Measurements from ENCODE around the gene ZSCAN1. TPM values are rescaled to one million over a fixed set of nuclear protein-coding genes. Genes with fewer than 3 reads are reported as not detected.

ZSCAN1 gene
- total RNA-seq, 8 experiments from 2014 or later: 0.46 to 9.4 (median 8.1) TPM; not detected in 2

DNA sequence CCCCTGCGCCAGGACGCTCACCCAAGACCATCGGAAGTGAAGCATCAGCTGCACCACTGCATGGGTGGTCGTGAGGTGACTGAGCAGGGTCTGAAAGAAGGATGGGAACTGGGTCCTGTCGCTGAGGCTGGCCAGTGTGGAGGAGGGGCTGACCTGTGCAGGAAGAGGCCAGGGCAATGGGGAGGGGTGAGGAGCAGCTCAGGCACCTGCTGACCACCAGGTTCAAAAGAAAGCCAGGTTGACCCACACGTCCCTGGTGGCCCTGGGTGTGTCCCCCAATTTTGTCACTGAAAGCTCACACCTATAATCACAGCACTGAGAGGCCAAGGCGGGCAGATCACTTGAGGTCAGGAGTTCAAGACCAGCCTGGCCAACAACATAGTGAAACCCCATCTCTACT is 13.7 kb upstream of the ZSCAN1 start:
- in situ Hi-C loops (cut with MboI; ENCODE audit: low pct_unique_long_range_greater_than_20kb in 2 of 9, low sequenced_read_pairs in 9 of 9, unreplicated experiment in 9 of 9): no loop called here
- Histone ChIP-seq H3K4me1 (replicated peaks in 1 of 2) (no peaks in the 10 kb centered on the region), H3K27ac (no peak overlapping the region), H3K4me3 (no peak overlapping the region)
- ATAC-seq (replicated peaks in 6 of 8): no peak
- WGBS, 10 experiments: 0 to 70% (median 53%) methylated on average over 1 to 4 of the region's 7 CpGs; no CpG with 5 or more reads in 4 of the 10 experiments

DNA sequence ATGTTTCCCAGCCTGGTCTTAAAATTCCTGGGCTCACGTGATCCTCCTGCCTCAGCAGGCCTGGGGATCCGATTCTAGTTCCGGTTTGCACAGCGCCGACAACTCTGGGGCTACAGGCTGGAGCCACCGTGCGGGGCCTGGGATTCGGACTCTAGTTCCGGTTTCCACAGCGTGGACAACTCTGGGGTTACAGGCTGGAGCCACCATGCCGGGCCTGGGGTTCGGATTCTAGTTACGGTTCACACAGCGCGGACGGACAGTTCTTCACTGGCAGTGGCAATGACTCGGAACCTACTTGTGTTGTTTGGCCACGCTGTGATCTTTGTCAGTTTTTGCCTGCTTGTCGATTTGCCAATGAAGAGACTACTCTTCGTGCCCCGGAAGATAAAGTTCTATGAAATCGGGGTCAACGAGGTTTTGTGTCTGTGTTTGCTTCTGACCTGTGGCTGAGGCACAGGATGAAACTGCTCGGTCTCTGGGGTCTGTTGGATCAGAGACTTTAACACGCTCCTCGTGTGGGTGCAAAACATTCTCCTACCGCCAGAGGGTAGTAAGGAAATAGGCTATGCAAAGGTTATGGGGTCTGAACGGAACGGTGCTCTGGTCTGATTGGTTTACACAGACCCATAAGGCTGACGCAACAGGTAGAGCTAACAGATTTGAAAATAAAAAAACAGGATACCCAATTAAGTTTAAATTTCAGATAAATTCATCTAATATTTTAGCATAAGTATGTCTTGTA is 12.1 kb upstream of the ZSCAN1 start:
- Histone ChIP-seq H3K27ac (no peak overlapping the region), H3K4me3 (no peak overlapping the region), H3K4me1 (replicated peaks in 1 of 2) (no peaks in the 10 kb centered on the region)
- in situ Hi-C loops (cut with MboI; ENCODE audit: low pct_unique_long_range_greater_than_20kb in 2 of 9, low sequenced_read_pairs in 9 of 9, unreplicated experiment in 9 of 9): no loop called here
- 10 to 75% (median 46%) methylated on average over 5 to 18 of the region's 30 CpGs; no CpG with 5 or more reads in 2 of the 10 experiments for WGBS, 10 experiments
- peak in 4 of 8 experiments; percentile 58 to 84 (median 64) for ATAC-seq (replicated peaks in 6 of 8)

DNA sequence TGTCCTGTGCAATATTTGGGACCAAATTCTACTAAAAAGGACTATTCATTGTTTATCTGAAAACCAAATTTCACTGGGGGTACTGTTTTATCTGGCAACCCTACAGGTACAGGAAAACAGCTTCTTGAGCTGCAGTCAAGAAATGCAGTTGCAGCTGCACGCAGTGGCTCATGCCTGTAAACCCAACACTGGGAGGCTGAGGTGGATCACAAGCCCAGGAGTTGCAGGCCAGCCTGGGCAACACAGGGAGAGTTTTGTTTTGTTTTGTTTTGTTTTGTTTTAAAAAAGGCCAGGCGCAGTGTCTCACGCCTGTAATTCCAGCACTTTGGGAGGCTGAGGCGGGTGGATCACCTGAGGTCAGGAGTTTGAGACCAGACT is 11.6 kb upstream of the ZSCAN1 start:
- Histone ChIP-seq H3K27ac (no peak overlapping the region), H3K4me3 (no peak overlapping the region), H3K4me1 (replicated peaks in 1 of 2) (no peaks in the 10 kb centered on the region)
- in situ Hi-C loops (cut with MboI; ENCODE audit: low pct_unique_long_range_greater_than_20kb in 2 of 9, low sequenced_read_pairs in 9 of 9, unreplicated experiment in 9 of 9): no loop called here
- 0 to 72% (median 43%) methylated on average over 1 to 4 of the region's 4 CpGs; no CpG with 5 or more reads in 6 of the 10 experiments for WGBS, 10 experiments
- no peak for ATAC-seq (replicated peaks in 6 of 8)

DNA sequence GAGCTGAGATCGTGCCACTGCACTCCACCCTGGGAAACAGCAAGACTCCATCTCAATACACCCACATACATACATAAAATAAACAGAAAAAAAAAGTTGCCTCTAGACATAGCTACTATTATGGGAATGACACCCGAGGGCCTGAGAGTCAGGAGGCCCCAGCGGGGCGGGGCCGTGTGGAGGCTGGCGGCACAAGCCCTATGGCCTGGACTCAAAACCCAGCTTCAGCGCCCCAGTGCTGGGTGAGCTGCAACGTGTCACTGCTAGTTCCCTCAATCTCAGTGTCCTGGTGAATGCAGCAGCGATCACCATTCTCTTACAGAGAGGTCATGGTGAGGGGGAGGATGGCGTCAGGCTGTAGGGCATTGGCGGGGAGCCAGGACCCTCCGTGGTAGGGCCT is 9.2 kb upstream of the ZSCAN1 start:
- 0 to 80% (median 78%) methylated on average over 1 to 6 of the region's 12 CpGs; no CpG with 5 or more reads in 5 of the 10 experiments for WGBS, 10 experiments
- no peak overlapping the region for H3K27ac ChIP-seq
- in situ Hi-C loops (cut with MboI; ENCODE audit: low pct_unique_long_range_greater_than_20kb in 2 of 9, low sequenced_read_pairs in 9 of 9, unreplicated experiment in 9 of 9): no loop called here
- no peak overlapping the region for H3K4me3 ChIP-seq
- H3K4me1 ChIP-seq (replicated peaks in 1 of 2): no peaks in the 10 kb centered on the region
- no peak for ATAC-seq (replicated peaks in 6 of 8)

DNA sequence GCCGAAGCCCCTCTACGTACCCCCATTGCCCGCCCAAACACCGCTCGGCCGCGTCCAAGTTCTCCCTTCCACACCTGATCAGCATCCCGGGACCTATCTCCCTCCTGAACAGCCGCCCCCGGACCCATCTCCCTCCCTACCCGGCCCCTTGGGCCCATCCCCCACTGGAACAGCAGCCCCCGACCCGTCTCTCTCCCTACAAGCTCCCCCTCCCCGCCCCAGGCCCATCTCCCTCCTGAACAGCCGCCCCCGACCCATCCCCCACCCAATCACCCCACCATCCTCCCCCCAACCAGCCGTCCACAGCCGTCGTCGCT is 610 bp downstream of the ZSCAN1 start:
- Histone ChIP-seq H3K4me3 (peak overlapping the region; percentile 62 to 96 (median 78)), H3K4me1 (replicated peaks in 1 of 2) (peaks cover 9 to 25% of the 10 kb centered on the region in 2 donors), H3K27ac (peak overlapping the region; percentile 93 to 98)
- WGBS, 10 experiments: no CpG with 5 or more reads among the region's 20 CpGs
- ATAC-seq (replicated peaks in 6 of 8): peak in 4 of 8 experiments; percentile 3 to 19 (median 10)
- in situ Hi-C loops (cut with MboI; ENCODE audit: low pct_unique_long_range_greater_than_20kb in 2 of 9, low sequenced_read_pairs in 9 of 9, unreplicated experiment in 9 of 9): no loop called here

DNA sequence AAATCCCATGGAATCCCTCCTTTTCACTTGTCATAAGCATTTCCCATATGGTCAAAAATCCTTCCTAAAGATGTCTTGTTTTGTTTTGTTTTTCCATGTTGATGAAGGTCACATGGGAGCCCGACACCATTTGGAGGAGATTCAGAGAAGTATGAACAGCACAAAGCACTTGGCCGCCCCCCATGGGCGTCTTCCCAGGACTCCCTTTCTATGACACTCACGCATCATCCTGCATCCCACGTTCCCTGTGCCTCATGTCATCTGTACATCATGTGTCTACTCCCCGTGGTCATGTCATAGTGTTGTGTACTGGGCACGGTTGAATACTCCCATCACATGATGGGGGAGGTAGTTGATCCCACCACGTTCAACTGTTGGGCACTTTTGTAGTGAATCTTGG is 2.0 kb downstream of the ZSCAN1 start:
- ATAC-seq (replicated peaks in 6 of 8): no peak

DNA sequence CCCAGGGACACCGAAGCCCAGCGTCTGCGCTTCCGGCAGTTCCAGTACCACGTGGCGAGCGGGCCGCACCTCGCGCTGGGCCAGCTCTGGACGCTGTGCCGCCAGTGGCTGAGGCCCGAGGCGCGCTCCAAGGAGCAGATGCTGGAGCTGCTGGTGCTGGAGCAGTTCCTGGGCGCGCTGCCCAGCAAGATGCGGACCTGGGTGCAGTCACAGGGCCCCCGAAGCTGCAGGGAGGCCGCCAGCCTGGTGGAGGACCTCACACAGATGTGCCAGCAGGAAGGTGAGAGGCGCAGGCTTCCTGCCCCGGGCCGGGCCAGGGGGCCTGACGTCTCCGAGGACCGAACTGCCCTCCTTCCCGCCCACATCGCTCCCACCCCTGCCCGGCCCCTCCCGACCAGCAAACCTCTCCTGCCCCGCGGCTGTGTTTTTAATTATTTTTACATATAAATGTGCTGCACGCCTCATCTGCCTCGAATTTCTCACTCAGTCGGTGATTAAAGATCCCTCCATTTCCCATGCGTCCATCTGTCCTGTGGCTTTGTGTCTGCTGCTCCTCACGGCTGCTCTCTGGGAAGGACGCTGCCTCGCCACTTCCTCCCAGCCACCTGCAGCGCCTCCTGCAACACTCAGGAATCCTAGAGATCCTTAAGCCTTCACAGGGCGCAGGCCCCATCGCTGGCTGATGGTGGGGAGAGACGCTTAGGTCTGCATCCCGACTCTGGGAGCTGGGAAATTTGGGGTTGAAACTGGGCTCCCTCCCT is 4.3 kb downstream of the ZSCAN1 start:
- Histone ChIP-seq H3K4me3 (no peak overlapping the region), H3K27ac (peak overlapping the region; percentile 73 to 77), H3K4me1 (replicated peaks in 1 of 2) (peaks cover 9 to 25% of the 10 kb centered on the region in 2 donors)
- peak in 3 of 8 experiments; percentile 2 to 6 (median 5) for ATAC-seq (replicated peaks in 6 of 8)
- in situ Hi-C loops (cut with MboI; ENCODE audit: low pct_unique_long_range_greater_than_20kb in 2 of 9, low sequenced_read_pairs in 9 of 9, unreplicated experiment in 9 of 9): no loop called here
- WGBS, 10 experiments: 6 to 57% (median 23%) methylated on average over 4 to 7 of the region's 44 CpGs; no CpG with 5 or more reads in 6 of the 10 experiments

More for the DNA sequence above, 2.0 kb downstream of the ZSCAN1 start:
- Histone ChIP-seq H3K4me3 (no peak overlapping the region), H3K27ac (no peak overlapping the region), H3K4me1 (replicated peaks in 1 of 2) (peaks cover 9 to 25% of the 10 kb centered on the region in 2 donors)
- in situ Hi-C loops (cut with MboI; ENCODE audit: low pct_unique_long_range_greater_than_20kb in 2 of 9, low sequenced_read_pairs in 9 of 9, unreplicated experiment in 9 of 9): no loop called here
- WGBS, 10 experiments: 0 to 100% (median 45%) methylated on average over 1 to 5 of the region's 8 CpGs; no CpG with 5 or more reads in 1 of the 10 experiments

DNA sequence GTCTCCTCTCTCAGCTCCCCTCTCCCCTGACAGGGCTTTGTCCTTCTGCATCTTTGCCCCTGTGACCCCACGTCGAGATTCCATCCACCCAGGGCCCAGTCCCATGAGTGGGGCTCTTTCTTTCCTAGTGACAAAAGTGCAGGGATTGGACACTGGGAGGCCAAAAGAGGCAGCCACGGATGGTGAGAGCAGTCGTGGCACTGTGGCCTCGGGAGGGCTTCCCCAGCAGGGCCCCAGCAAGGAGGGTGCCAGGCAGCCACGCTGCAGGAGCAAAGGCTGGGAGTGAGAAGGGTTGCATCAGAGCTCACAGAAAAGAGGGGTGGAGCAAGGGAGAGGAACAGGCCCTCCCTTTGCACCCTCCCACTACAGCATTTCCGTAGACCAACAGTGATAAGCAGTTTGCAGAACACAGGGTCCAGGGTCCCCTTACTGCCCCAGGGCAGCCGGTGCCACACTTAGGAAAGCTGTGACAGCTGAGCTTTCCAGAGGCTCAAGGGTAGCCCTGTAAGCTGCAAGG is 4.9 kb downstream of the ZSCAN1 start:
- peak in 5 of 8 experiments; percentile 39 to 80 (median 67) for ATAC-seq (replicated peaks in 6 of 8)

DNA sequence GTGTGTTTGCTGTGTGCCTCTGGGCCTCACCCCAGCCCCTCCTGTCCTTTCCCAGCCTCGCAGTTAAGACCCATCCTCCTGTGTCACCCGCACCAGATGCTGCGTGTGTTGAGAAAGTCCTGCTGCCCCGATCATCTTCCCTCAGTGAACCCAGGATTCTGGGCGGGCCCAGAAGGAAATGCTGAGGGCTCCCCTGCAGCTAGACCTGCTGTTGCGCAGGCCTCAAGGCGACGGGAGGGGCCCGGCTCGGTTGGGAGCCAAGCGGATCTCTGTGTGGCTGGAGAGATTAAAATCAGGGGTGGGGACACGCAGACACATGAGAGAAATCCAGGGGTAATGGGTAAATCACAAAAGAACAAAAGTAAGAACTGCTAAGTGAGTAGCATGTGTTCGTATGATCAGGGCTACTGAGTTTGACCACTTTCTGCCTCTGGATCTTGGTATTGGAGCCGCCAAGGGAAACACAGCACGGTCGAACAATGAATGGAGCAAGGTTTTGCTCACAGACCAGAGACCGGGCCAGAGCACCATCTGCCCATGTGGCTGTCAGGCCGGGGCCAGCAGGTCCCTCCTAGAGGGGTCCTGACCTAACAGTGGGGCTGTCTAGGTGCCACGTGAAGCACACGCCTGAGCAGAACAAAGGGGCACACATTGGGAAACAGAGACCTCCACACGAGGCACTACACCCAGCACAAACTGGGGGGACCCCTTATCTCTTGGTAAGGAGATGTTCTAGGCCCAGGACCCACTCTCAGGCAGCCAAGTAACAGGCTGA is 7.1 kb downstream of the ZSCAN1 start:
- no peak for ATAC-seq (replicated peaks in 6 of 8)
- Histone ChIP-seq H3K4me3 (no peak overlapping the region), H3K27ac (no peak overlapping the region), H3K4me1 (replicated peaks in 1 of 2) (peaks cover 9 to 16% of the 10 kb centered on the region in 2 donors)
- WGBS, 10 experiments: 19 to 90% (median 78%) methylated on average over 3 to 10 of the region's 21 CpGs; no CpG with 5 or more reads in 6 of the 10 experiments
- in situ Hi-C loops (cut with MboI; ENCODE audit: low pct_unique_long_range_greater_than_20kb in 2 of 9, low sequenced_read_pairs in 9 of 9, unreplicated experiment in 9 of 9): no loop called here

More for the DNA sequence above, 4.9 kb downstream of the ZSCAN1 start:
- Histone ChIP-seq H3K4me3 (no peak overlapping the region), H3K4me1 (replicated peaks in 1 of 2) (peaks cover 9 to 21% of the 10 kb centered on the region in 2 donors), H3K27ac (peak overlapping the region; percentile 73 to 77)
- in situ Hi-C loops (cut with MboI; ENCODE audit: low pct_unique_long_range_greater_than_20kb in 2 of 9, low sequenced_read_pairs in 9 of 9, unreplicated experiment in 9 of 9): no loop called here
- WGBS, 10 experiments: 0 to 43% (median 28%) methylated on average over 1 to 3 of the region's 8 CpGs; no CpG with 5 or more reads in 6 of the 10 experiments

DNA sequence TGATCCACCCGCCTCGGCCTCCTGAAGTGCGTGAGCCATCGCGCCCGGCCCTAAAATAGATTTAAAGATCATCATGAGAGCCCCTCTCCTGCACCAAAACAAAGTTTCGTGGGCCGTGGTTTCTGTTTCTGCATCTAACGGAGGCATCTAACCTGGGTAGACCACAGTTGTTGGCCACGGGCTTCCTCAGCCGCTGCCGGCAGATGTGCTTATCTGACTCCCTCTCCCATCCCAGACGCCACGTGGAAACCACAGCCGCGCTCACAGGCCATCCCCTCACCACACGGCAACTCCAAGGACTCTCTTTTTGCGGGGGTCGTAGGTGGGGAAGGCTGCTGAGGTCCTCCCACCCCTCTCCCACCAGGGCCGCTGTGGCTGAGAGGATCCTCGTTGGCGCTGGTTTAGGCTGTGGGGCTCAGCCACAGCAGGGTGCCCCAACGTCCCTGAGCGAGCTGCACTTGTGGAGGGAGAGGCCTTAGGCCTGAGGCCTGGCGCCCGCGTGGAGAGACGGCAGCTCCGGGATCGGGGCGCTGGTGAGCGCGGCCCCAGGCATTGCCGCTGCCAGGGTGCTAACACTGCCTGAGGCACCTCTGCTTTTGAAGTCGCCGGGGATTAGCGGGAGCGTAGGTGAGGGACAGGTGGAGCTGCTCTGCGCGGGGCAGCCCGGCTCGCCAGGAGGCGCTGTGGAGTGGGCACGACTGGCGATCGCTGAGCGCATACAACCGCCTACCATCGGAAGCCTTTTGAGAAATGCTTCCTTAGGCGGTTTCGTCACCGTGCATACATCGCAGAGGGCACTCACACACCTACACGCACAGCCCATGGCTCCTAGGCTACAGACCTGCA is 8.9 kb downstream of the ZSCAN1 start:
- no peak for ATAC-seq (replicated peaks in 6 of 8)
- in situ Hi-C loops (cut with MboI; ENCODE audit: low pct_unique_long_range_greater_than_20kb in 2 of 9, low sequenced_read_pairs in 9 of 9, unreplicated experiment in 9 of 9): no loop called here
- Histone ChIP-seq H3K27ac (no peak overlapping the region), H3K4me3 (no peak overlapping the region), H3K4me1 (replicated peaks in 1 of 2) (peaks cover 9 to 16% of the 10 kb centered on the region in 2 donors)
- 0 to 93% (median 55%) methylated on average over 1 to 29 of the region's 54 CpGs; no CpG with 5 or more reads in 2 of the 10 experiments for WGBS, 10 experiments

DNA sequence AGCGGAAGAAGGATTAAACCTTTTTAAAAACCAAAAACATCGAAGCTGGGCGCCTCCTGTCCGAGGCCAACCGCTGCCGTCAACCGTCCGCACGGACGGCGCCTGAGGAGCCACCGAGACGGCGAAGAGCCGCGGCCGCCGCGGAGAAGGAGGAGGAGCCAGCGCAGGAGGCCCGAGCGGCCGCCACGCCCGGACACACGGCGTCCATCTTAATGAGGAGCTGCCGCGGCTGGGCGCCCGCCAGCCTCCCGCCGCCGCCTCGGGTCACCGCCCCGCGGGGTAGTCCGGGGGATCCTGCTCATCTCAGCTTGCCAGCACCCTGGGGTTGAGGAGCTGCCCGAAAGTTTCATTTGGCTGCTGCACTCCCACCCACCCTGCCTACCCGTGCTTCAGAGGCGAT is 10.6 kb downstream of the ZSCAN1 start:
- no peak overlapping the region for H3K27ac ChIP-seq
- 54 to 100% (median 87%) methylated on average over 1 to 22 of the region's 42 CpGs; no CpG with 5 or more reads in 1 of the 10 experiments for WGBS, 10 experiments
- no peaks in the 10 kb centered on the region for H3K4me1 ChIP-seq (replicated peaks in 1 of 2)
- no peak for ATAC-seq (replicated peaks in 6 of 8)
- in situ Hi-C loops (cut with MboI; ENCODE audit: low pct_unique_long_range_greater_than_20kb in 2 of 9, low sequenced_read_pairs in 9 of 9, unreplicated experiment in 9 of 9): no loop called here
- H3K4me3 ChIP-seq: no peak overlapping the region

DNA sequence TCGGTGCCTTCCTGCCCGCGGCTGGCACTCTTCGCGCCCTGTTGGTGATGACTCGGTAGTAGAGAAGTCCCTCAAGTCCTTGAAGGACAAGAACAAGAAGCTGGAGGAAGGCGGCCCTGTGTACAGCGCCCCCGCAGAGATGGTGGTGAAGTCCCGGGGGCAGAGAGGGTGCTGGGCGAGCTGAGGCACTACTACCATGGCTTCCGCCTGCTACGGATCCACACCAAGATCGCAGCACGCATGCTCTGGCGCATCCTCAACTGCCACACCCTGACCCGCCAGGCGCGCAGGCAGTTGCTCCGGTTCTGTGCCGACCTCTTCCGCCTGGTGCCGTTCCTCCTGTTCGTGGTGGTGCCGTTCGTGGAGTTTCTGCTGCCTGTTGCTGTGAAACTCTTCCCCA is 11.1 kb downstream of the ZSCAN1 start:
- H3K4me1 ChIP-seq (replicated peaks in 1 of 2): no peaks in the 10 kb centered on the region
- in situ Hi-C loops (cut with MboI; ENCODE audit: low pct_unique_long_range_greater_than_20kb in 2 of 9, low sequenced_read_pairs in 9 of 9, unreplicated experiment in 9 of 9): no loop called here
- ATAC-seq (replicated peaks in 6 of 8): no peak
- 60 to 91% (median 86%) methylated on average over 1 to 9 of the region's 26 CpGs; no CpG with 5 or more reads in 5 of the 10 experiments for WGBS, 10 experiments
- H3K4me3 ChIP-seq: no peak overlapping the region
- H3K27ac ChIP-seq: no peak overlapping the region

Measured in motor neuron (in vitro differentiated cells).